ENCODE data around the gene SERPINC1.

DNA sequence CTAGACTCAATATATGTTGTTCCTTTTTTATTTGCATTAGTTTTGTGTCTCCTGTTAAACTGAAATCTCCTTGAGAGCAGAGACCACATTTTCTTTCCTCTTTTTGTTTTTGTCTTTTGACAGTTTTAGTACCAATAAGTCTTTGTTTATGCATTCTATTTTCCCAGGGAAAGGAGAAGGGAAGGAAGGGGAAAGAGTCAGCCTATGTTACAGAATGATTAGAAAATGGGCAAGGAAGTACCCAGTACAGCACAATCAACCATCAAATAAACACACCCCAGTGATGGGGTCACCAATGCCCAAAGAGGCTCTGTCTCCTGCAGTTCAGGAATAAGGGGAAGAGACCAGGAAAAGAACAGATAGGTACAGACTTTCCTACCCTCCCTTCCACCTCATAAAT is 38.9 kb downstream of the SERPINC1 start:
- TF ChIP-seq, protein P1, sequence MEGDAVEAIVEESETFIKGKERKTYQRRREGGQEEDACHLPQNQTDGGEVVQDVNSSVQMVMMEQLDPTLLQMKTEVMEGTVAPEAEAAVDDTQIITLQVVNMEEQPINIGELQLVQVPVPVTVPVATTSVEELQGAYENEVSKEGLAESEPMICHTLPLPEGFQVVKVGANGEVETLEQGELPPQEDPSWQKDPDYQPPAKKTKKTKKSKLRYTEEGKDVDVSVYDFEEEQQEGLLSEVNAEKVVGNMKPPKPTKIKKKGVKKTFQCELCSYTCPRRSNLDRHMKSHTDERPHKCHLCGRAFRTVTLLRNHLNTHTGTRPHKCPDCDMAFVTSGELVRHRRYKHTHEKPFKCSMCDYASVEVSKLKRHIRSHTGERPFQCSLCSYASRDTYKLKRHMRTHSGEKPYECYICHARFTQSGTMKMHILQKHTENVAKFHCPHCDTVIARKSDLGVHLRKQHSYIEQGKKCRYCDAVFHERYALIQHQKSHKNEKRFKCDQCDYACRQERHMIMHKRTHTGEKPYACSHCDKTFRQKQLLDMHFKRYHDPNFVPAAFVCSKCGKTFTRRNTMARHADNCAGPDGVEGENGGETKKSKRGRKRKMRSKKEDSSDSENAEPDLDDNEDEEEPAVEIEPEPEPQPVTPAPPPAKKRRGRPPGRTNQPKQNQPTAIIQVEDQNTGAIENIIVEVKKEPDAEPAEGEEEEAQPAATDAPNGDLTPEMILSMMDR (conservative IDR thresholded peaks at IDR 0.05 in 1 of 2, IDR thresholded peaks at IDR 0.05 in 1 of 2; ENCODE audit: extremely low read depth in 1 of 2, insufficient read depth in 1 of 2, low read depth in 1 of 2, low read length in 2 of 2), result no peak
- TF ChIP-seq EZH2 (IDR thresholded peaks at IDR 0.05; ENCODE audit: borderline replicate concordance, low read length), result no peak

Measured in mammary epithelial cell (primary cell).